ENCODE results near the gene DAB2IP.
"Not testable (repeated sequence)": the region's sequence is repeated elsewhere in the genome, so short reads cannot be mapped to it uniquely, and the experiment has no call there.

The DAB2IP gene

GRCh38 chr9:121781145-121781548, 129.7 kb downstream of the DAB2IP start:
- DNase-seq: no peak

- DNase-seq: no peak
These were observed 130.4 kb downstream of the DAB2IP start for GRCh38 chr9:121781701-121782464.

DNA sequence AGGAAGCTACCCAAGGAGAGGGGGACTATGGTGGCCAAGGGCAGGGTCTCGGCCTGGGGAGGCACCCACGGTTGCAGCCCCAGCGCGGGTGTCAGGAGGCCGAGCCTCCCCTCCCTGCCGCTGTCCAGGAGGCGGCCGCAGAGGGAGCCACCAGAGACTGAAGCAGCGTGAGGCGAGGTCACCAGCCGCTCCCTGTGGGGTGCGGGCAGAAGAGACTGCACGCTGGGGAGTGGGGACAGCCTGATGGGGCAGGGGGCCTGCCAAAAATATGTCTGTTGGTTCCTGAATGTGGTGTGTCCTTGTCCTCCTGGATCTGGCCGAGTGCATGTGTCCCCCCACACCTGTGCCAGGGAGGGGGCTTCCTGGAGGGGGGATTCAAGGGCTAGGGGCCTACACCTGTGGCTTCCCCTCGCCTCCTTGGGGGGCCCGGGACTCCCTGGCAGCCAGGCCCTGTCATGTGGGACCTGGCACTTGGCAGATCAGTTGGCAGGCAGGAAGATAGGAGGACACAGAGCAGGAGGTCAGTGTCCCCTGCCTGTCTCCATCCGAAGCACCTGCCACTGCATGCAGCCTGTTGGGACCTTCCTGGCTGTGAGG, 131.2 kb downstream of the DAB2IP start:
- no peak for DNase-seq

DNA sequence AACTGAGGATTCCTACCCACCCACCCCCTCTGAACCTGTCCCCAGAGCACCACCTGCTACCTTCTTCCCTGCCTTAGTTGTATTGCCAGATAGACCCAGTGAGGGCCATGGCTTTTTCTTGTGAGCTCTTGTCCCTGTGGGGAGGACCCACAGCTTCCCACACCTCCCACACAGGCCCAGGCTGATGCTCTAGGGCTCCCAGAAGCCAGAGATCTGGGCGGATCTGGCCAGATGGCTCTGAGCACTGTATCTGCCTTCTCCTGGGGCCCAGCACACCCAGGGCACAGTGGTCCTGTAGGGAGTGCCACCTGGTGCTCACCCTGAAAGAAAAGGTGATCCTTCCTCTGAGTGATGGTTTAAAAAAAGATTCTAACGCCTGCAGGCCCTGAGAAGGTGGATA, 131.7 kb downstream of the DAB2IP start:
- no peak for DNase-seq

DNA sequence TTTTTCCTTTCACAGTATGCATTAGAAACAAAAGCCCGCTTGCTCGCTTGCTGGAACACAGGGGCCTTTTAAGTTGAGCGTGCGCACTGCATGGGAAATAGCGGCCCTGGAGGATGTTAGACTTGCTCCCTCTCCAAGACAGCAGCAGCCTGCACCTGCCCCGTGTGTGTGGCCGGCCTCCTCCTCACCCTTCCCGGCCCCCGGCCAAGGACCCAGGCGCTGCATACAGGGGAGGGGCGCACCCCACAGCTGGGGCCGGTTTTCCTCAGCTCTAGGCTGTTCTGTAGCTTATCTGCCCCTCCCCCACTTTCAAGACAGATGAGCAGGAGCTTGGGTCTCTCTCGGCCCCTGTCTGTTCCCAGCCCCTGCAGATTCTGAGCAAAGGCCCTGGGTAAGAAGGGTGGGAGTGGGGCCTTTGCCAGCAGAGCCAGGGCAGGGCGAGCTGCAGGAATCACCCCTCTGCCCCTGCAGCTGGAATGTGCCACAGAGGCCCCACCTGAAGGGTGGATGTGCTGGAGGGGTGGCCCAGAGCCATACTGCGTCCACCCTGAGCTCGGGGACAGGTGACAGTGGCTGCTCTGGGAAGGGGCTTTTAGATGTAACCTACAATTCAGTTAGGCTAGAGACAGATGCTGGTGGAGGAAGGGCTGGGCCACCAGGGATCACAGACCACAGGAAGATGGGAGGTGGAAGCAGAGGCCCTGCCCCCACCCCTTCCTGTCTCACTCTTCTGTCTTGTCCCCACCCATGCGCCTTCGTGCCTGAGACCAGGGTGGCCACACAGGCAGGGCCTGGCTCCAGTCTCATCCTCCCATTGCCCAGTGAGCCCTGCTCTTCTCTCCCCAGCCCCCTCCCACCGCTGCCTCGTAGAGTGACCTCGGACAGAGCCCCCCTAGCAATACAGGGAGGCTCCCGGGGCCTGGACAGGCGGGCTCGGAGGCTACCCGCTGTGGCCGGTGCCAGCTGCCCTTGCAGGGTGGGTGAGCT, 132.4 kb downstream of the DAB2IP start:
- no peak for DNase-seq

GRCh38 chr9:121784731-121785411, 133.4 kb downstream of the DAB2IP start:
- DNase-seq: no peak

- DNase-seq: no peak
These were observed 134.5 kb downstream of the DAB2IP start for GRCh38 chr9:121785673-121786542.

GRCh38 chr9:121786543-121786948, 135.1 kb downstream of the DAB2IP start:
- DNase-seq: no peak

DNA sequence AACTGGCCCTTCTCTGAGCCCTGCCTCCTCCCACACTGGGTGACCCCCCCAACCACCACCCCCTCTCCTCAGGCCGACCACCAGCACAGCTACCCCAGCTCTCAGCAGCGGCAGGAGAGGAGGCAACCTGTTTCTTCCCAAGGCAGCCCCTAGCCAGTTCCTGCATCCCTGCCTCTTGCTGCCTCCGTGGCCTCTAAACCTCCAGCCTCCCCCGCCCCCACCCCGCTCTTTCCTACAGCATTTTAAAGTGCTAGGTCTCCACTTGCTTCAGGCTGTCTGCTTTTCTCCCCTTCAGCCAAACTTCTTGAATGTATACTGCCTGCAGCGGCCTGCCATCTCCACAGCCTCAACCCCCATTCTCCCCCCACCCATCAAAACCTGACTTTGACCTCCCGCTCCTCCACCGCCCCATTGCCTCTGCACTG, 135.6 kb downstream of the DAB2IP start:
- no peak for DNase-seq

- no peak for DNase-seq
These were observed 137.4 kb downstream of the DAB2IP start for GRCh38 chr9:121788686-121789366.

GRCh38 chr9:121790841-121791240, 139.4 kb downstream of the DAB2IP start:
- no peak for DNase-seq

- DNase-seq: not testable (repeated sequence)
These were observed 141.0 kb downstream of the DAB2IP start for GRCh38 chr9:121792476-121792875.

DNA sequence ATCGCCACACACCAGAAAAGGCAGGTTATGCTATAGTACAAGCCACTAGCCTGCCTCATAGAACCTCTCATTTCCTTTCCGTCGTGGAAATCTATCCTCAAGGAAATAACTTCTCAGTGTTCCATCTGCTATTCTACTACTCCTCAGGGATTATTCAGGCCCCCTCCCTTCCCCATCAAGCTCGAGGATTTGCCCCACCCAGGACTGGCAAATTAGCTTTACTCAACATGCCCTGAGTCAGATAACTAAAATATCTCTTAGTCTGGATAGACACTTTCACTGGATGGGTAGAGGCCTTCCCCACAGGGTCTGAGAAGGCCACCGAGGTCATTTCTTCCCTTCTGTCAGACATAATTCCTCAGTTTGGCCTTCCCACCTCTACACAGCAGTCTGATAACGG, 142.9 kb downstream of the DAB2IP start:
- not testable (repeated sequence) for DNase-seq

- no peak for DNase-seq
These were observed 145.6 kb downstream of the DAB2IP start for GRCh38 chr9:121797081-121797480.

DNA sequence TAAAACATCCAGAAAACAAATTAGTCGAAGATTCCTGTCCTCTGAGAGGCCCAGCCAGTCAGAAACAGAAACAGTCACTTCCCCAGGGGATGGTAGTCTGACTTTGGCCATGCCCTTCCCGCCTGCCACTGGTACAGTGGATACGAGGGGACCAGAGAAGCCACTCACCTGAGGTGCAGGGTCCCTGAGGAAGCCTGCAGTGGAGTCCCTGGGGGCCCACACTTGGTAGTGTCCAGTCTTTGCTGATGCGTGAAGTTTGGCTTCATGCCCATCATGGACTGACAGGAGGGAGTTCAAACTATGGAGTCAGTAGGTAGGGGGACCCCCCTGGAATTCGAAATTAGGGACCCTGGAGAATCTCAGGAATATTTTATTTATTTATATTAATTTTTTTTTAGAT, 147.5 kb downstream of the DAB2IP start:
- DNase-seq: no peak

GRCh38 chr9:121800376-121800775, 148.9 kb downstream of the DAB2IP start:
- DNase-seq: no peak

DNA sequence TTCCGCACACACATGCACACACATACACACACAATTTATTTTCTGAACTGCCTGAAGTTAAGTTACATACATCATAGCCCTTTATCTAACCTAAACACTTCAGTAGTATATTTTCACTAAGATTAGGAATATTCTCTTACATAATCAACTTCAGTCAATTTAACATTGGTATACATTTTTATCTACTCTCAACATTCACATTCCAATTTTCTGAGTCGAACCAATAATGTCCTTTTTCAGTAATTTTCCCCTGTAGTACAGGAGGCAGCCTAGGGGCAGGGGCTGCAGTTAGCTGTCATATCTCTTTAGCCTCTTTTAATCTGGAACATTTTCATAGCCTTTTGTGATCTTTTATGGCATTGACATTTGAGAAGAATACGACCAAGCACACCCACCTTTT, 150.1 kb downstream of the DAB2IP start:
- no peak for DNase-seq

- DNase-seq: no peak
These were observed 151.3 kb downstream of the DAB2IP start for GRCh38 chr9:121802753-121803152.

GRCh38 chr9:121807069-121807822, 155.8 kb downstream of the DAB2IP start:
- no peak for DNase-seq

GRCh38 chr9:121807823-121808278, 156.4 kb downstream of the DAB2IP start:
- no peak for DNase-seq

Data from NCI-H1694 (cell line).